Esophagus squamous epithelium (tissue), 5 donors: ENCODE data around the gene ABR. TPM values are rescaled to one million over a fixed set of nuclear protein-coding genes. Genes with fewer than 3 reads are reported as not detected.

ENCODE experiments used
- DNase-seq: peaks from one replicate; lab custom pipeline; 2025; lab: John Stamatoyannopoulos, UW
- H3K27ac ChIP-seq, 4 donors: fragments of 200-600 bp; sonication (generic); one replicate each; pipeline ENCODE4 v1.5.1; 2016 to 2019; ENCODE audit warnings: mild to moderate bottlenecking in 1 of 4
- H3K27me3 ChIP-seq, 4 donors: fragments of 200-600 bp; sonication (generic); 1 replicate in 3 of 4; 2 replicates in 1 of 4; pipeline versions ENCODE4 v1.5.1 to v1.6.0; 2017 to 2021; ENCODE audit warnings: antibody characterized with exemption in 1 of 4
- H3K36me3 ChIP-seq, 3 donors: fragments of 200-600 bp; sonication (generic); one replicate each; pipeline ENCODE4 v1.5.1; 2016 to 2019
- H3K4me1 ChIP-seq, 3 donors: fragments of 200-600 bp; sonication (generic); one replicate each; pipeline ENCODE4 v1.5.1; 2017 to 2019
- H3K4me3 ChIP-seq, 4 donors: fragments of 200-600 bp; sonication (generic); 1 replicate in 3 of 4; 2 replicates in 1 of 4; pipeline ENCODE4 v1.5.1; 2016 to 2019; ENCODE audit warnings: mild to moderate bottlenecking in 2 of 4, moderate library complexity in 1 of 4
- H3K9me3 ChIP-seq, 3 donors: fragments of 200-600 bp; sonication (generic); one replicate each; pipeline ENCODE4 v1.5.1; 2016 to 2019
- POLR2A ChIP-seq, 4 donors: fragments of 450-650 bp; IDR thresholded peaks; one replicate each; pipeline ENCODE4 v1.6.1; 2017; ENCODE audit warnings: antibody characterized with exemption in 4 of 4, mild to moderate bottlenecking in 4 of 4, moderate library complexity in 3 of 4
- WGBS, 2 donors: methylation state at CpG; one replicate each; pipeline ENCODE4 v1.1.5; 2018; 5-methylcytosine and 5-hydroxymethylcytosine counted together
- intact Hi-C: fragments of 100-400 bp; cut with DNase I; formaldehyde crosslinking; loops from one replicate; pipeline ENCODE4 v1.15.0; 2022
- total RNA-seq, 4 donors: library from RNA; depleted of rRNA; stranded (reverse); fragments of >200 nt; gene quantifications; one replicate each; pipeline ENCODE4 v1.1.0, GENCODE V29; 2016
- TF ChIP-seq, protein P1 (sequence below), 6 experiments: fragments of 450-650 bp in 4 of 6; fragments of 200-600 bp in 2 of 6; sonication (generic) in 2 of 6; IDR thresholded peaks; one replicate each; pipeline ENCODE4 v1.5.1; 2016 to 2019; ENCODE audit warnings: antibody characterized with exemption in 6 of 6, mild to moderate bottlenecking in 4 of 6, moderate library complexity in 4 of 6
- donor health status: DM: yes; HTN: yes; CAD: no.

The ABR gene
- total RNA-seq, 4 donors from 2014 or later: 62.1 to 248 (median 75.5) TPM

GRCh38 chr17:1144162-1144561, 35.6 kb downstream of the ABR start:
- 90 to 92% methylated on average over 2 to 13 of the region's 17 CpGs for WGBS, 2 donors
- Histone ChIP-seq H3K4me3 (no peak overlapping the region), H3K27ac (no peak overlapping the region), H3K9me3 (no peaks in the 10 kb centered on the region), H3K36me3 (peaks cover 0 to 2% (median 0%) of the 10 kb centered on the region in 3 donors), H3K4me1 (peaks cover 0 to 9% (median 2%) of the 10 kb centered on the region in 3 donors), H3K27me3 (no peaks in the 10 kb centered on the region)
- DNase-seq: no peak
- intact Hi-C loops: loop anchor here (10.0 kb wide), 1 partner anchor 89 kb away; no protein-coding TSS in a partner anchor
- TF ChIP-seq POLR2A (IDR thresholded peaks at IDR 0.05): no peak
- TF ChIP-seq, protein P1, sequence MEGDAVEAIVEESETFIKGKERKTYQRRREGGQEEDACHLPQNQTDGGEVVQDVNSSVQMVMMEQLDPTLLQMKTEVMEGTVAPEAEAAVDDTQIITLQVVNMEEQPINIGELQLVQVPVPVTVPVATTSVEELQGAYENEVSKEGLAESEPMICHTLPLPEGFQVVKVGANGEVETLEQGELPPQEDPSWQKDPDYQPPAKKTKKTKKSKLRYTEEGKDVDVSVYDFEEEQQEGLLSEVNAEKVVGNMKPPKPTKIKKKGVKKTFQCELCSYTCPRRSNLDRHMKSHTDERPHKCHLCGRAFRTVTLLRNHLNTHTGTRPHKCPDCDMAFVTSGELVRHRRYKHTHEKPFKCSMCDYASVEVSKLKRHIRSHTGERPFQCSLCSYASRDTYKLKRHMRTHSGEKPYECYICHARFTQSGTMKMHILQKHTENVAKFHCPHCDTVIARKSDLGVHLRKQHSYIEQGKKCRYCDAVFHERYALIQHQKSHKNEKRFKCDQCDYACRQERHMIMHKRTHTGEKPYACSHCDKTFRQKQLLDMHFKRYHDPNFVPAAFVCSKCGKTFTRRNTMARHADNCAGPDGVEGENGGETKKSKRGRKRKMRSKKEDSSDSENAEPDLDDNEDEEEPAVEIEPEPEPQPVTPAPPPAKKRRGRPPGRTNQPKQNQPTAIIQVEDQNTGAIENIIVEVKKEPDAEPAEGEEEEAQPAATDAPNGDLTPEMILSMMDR (IDR thresholded peaks at IDR 0.05): no peak

DNA sequence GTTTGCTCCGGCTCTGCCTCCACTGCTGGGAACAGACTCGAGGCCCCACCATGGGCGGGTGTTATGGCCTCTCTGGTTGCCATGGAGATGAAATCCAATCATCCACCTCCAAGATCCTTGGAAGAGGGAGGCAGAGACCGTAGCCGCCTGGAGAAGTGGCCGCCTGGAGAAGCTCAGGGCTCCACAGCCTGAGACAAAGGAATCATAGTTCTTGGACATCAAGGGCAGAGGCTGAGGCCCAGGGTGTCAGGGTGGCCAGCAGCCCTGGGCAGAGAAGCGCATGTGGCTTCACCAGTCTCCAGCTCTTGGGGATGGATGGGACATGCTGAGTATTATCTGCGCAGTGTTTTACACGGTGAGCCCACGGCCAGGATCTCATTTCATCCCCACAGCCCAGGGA, 36.2 kb downstream of the ABR start:
- H3K27me3 ChIP-seq: no peaks in the 10 kb centered on the region
- H3K4me3 ChIP-seq: no peak overlapping the region
- no peak overlapping the region for H3K27ac ChIP-seq
- no peak for TF ChIP-seq POLR2A (IDR thresholded peaks at IDR 0.05)
- TF ChIP-seq, protein P1 (IDR thresholded peaks at IDR 0.05): no peak
- WGBS, 2 donors: 83% methylated on average over 4 of the region's 10 CpGs; no CpG with 5 or more reads in 1 of the 2 donors
- H3K4me1 ChIP-seq: peaks cover 0 to 9% (median 2%) of the 10 kb centered on the region in 3 donors
- no peaks in the 10 kb centered on the region for H3K36me3 ChIP-seq
- intact Hi-C loops: loop anchor here (10.0 kb wide), 1 partner anchor 89 kb away; no protein-coding TSS in a partner anchor
- no peak for DNase-seq
- no peaks in the 10 kb centered on the region for H3K9me3 ChIP-seq

- DNase-seq: no peak
- no peaks in the 10 kb centered on the region for H3K27me3 ChIP-seq
- TF ChIP-seq, protein P1 (IDR thresholded peaks at IDR 0.05): no peak
- no peak for TF ChIP-seq POLR2A (IDR thresholded peaks at IDR 0.05)
- no peaks in the 10 kb centered on the region for H3K36me3 ChIP-seq
- WGBS, 2 donors: 89 to 98% methylated on average over 8 to 10 of the region's 14 CpGs
- peaks cover 0 to 3% (median 1%) of the 10 kb centered on the region in 3 donors for H3K4me1 ChIP-seq
- H3K27ac ChIP-seq: no peak overlapping the region
- intact Hi-C loops: loop anchor here (10.0 kb wide), 1 partner anchor 88 kb away; no protein-coding TSS in a partner anchor
- H3K9me3 ChIP-seq: no peaks in the 10 kb centered on the region
- H3K4me3 ChIP-seq: no peak overlapping the region
Observed at GRCh38 chr17:1142561-1142971, 37.2 kb downstream of the ABR start.

- Histone ChIP-seq H3K27me3 (no peaks in the 10 kb centered on the region), H3K36me3 (no peaks in the 10 kb centered on the region), H3K4me1 (peaks cover 0 to 10% (median 0%) of the 10 kb centered on the region in 3 donors), H3K9me3 (no peaks in the 10 kb centered on the region), H3K4me3 (no peak overlapping the region), H3K27ac (no peak overlapping the region)
- TF ChIP-seq, protein P1 (IDR thresholded peaks at IDR 0.05): no peak
- no peak for TF ChIP-seq POLR2A (IDR thresholded peaks at IDR 0.05)
- DNase-seq: no peak
- intact Hi-C loops: no loop called here
- WGBS, 2 donors: 90 to 94% methylated on average over 18 of the region's 18 CpGs
Observed at GRCh38 chr17:1137465-1137894, 42.3 kb downstream of the ABR start.

GRCh38 chr17:1136748-1137147, 43.0 kb downstream of the ABR start:
- H3K4me3 ChIP-seq: no peak overlapping the region
- H3K36me3 ChIP-seq: no peaks in the 10 kb centered on the region
- DNase-seq: no peak
- intact Hi-C loops: no loop called here
- TF ChIP-seq, protein P1 (IDR thresholded peaks at IDR 0.05): no peak
- TF ChIP-seq POLR2A (IDR thresholded peaks at IDR 0.05): no peak
- no peak overlapping the region for H3K27ac ChIP-seq
- no peaks in the 10 kb centered on the region for H3K27me3 ChIP-seq
- H3K4me1 ChIP-seq: peaks cover 0 to 10% (median 0%) of the 10 kb centered on the region in 3 donors
- 81 to 82% methylated on average over 6 of the region's 6 CpGs for WGBS, 2 donors
- H3K9me3 ChIP-seq: no peaks in the 10 kb centered on the region
